GM23248 (cell line): Measurements from ENCODE around the gene NAA40. TPM values are rescaled to one million over a fixed set of nuclear protein-coding genes. Genes with fewer than 3 reads are reported as not detected.

Experiments
- DNase-seq: peaks from one replicate; pipeline ENCODE4 v3.0.0-alpha.2; 2015
- H2AFZ ChIP-seq: fragments of 200-600 bp; sonication (generic); 2 replicates; pipeline ENCODE4 v1.6.1; 2016; ENCODE audit warnings: antibody characterized with exemption
- H3F3A ChIP-seq: fragments of 200-600 bp; sonication (generic); 2 replicates; pipeline ENCODE4 v1.6.1; 2016; ENCODE audit warnings: mild to moderate bottlenecking, antibody characterized with exemption, mixed run types; ENCODE audit not compliant: insufficient read depth
- H3K27ac ChIP-seq: fragments of 200-600 bp; sonication (generic); 2 replicates; pipeline ENCODE4 v1.5.1; 2016; ENCODE audit warnings: mild to moderate bottlenecking
- H3K27me3 ChIP-seq: fragments of 200-600 bp; sonication (generic); replicated peaks from 2 replicates; pipeline ENCODE4 v1.6.1; 2016; ENCODE audit warnings: mild to moderate bottlenecking; ENCODE audit not compliant: insufficient read depth
- H3K36me3 ChIP-seq: fragments of 200-600 bp; sonication (generic); 2 replicates; pipeline ENCODE4 v1.6.1; 2016; ENCODE audit warnings: low read depth, mild to moderate bottlenecking
- H3K4me1 ChIP-seq: fragments of 200-600 bp; sonication (generic); 2 replicates; pipeline ENCODE4 v1.6.1; 2016; ENCODE audit warnings: mild to moderate bottlenecking; ENCODE audit not compliant: insufficient read depth
- H3K4me2 ChIP-seq: fragments of 200-600 bp; sonication (generic); one replicate; pipeline ENCODE4 v1.6.1; 2016; ENCODE audit warnings: mild to moderate bottlenecking; ENCODE audit not compliant: unreplicated experiment
- H3K4me3 ChIP-seq: fragments of 200-600 bp; sonication (generic); 2 replicates; pipeline ENCODE4 v1.5.1; 2016; ENCODE audit warnings: mild to moderate bottlenecking
- H3K79me2 ChIP-seq: fragments of 200-600 bp; sonication (generic); 2 replicates; pipeline ENCODE4 v1.6.1; 2016; ENCODE audit warnings: mild to moderate bottlenecking; ENCODE audit not compliant: insufficient read depth
- H3K9ac ChIP-seq: fragments of 200-600 bp; sonication (generic); 2 replicates; pipeline ENCODE4 v1.6.1; 2016; ENCODE audit warnings: mild to moderate bottlenecking
- H3K9me2 ChIP-seq: fragments of 200-600 bp; sonication (generic); 2 replicates; pipeline ENCODE4 v1.6.1; 2016; ENCODE audit warnings: mixed run types, mild to moderate bottlenecking, moderate library complexity; ENCODE audit not compliant: insufficient read depth
- H3K9me3 ChIP-seq: fragments of 200-600 bp; sonication (generic); one replicate; pipeline ENCODE4 v1.6.1; 2017; ENCODE audit warnings: low read depth
- H4K20me1 ChIP-seq: fragments of 200-600 bp; sonication (generic); 2 replicates; pipeline ENCODE4 v1.6.0; 2016; ENCODE audit not compliant: insufficient read depth
- EZH2 ChIP-seq: fragments of 200-600 bp; sonication (generic); IDR thresholded peaks from 2 replicates; pipeline ENCODE4 v1.6.1; 2018; ENCODE audit warnings: antibody characterized with exemption, mild to moderate bottlenecking; ENCODE audit not compliant: insufficient read depth, poor library complexity, severe bottlenecking
- EZH2phosphoT487 ChIP-seq: fragments of 200-600 bp; sonication (generic); IDR thresholded peaks from 2 replicates; pipeline ENCODE4 v1.6.1; 2018; ENCODE audit warnings: antibody characterized with exemption, moderate library complexity, mild to moderate bottlenecking, low read depth; ENCODE audit not compliant: insufficient read depth
- WGBS, 2 experiments: methylation state at CpG; one replicate each; pipeline ENCODE4 v1.1.6; 2015 to 2017; ENCODE audit warnings: low lambda C conversion rate in 2 of 2, low coverage in 1 of 2; ENCODE audit errors: missing lambda C conversion rate in 2 of 2; 5-methylcytosine and 5-hydroxymethylcytosine counted together
- in situ Hi-C: fragments of 300-500 bp; cut with MboI; formaldehyde crosslinking; loops from 2 replicates; pipeline ENCODE4 v1.15.0; 2020
- polyA plus RNA-seq: library from polyadenylated mRNA; unstranded; fragments of >200 nt; fragmentation: Nextera tagmentation; extraction: Ambion mirVana; gene quantifications from 2 replicates; pipeline ENCODE4 v1.2.1, GENCODE V29; 2016
- small RNA-seq: library from RNA; depleted of rRNA; stranded (forward); fragments of <200 nt; gene quantifications from one replicate; pipeline ENCODE3, GENCODE V24; 2014; ENCODE audit warnings: low read depth, low replicate concordance
- total RNA-seq: library from RNA; depleted of rRNA; stranded (reverse); fragments of >200 nt; shearing (Covaris generic); gene quantifications from 2 replicates; pipeline ENCODE4 v1.2.3, GENCODE V29; 2014; rRNA removed

Gene NAA40
- total and polyA plus RNA-seq, 2 experiments from 2014 or later: 11.7 to 12.0 TPM

DNA sequence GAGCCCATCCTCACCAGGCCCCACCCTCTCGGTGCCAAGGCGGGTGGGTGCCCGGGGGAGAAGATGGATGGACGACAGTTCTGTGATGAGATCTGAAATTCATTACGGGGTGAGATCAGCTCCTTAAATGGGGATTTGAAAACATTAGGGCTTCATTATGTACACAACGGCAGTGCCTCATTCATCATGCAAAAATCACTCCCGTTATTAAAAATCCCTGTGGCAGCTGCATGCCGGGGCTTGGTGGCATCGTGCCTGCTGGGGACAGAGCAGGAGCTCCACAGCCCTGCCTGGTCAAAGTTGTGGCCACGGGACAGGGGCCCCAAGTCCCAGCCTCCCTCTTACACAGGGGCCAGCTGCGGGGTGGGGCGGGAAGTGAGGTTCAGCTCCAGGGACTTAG, 67.6 kb downstream of the NAA40 start:
- Histone ChIP-seq H3K79me2 (no peaks in the 10 kb centered on the region), H3K4me3 (no peak overlapping the region), H3K9me3 (no peaks in the 10 kb centered on the region), H3K4me1 (peaks cover 4% of the 10 kb centered on the region; the same call in 1 of the 2 replicates), H3F3A (0 out of 2 replicates have a peak, but pooled peaks cover 5% of the 10 kb centered on the region), H3K36me3 (no peaks in the 10 kb centered on the region), H3K4me2 (no peak overlapping the region), H3K9me2 (no peaks in the 10 kb centered on the region), H2AFZ (no peak overlapping the region), H3K9ac (no peak overlapping the region), H3K27me3 (no peaks in the 10 kb centered on the region), H3K27ac (no peak overlapping the region), H4K20me1 (no peaks in the 10 kb centered on the region)
- DNase-seq: no peak
- in situ Hi-C loops: loop anchor here (10.0 kb wide), 1 partner anchor 138 kb away; no protein-coding TSS in a partner anchor
- TF ChIP-seq EZH2phosphoT487 (no peak), EZH2 (no peak)
- 40 to 41% methylated on average over 11 to 12 of the region's 12 CpGs for WGBS, 2 experiments

Small RNA genes within 50 kb of the gene (small RNA-seq; reads per million reads assigned to genes)
- not detected for gene RNU6-45P

Other genes with a start within 250 kb of the NAA40 start
- 16.6 and 23.0 TPM in 2 replicates for gene ZFTA, start 170.2 kb upstream of the NAA40 start, total RNA-seq
- gene ZFTA, start 170.2 kb upstream of the NAA40 start, polyA plus RNA-seq: 0.87 and 0.96 TPM in 2 replicates
- 10.6 and 15.3 TPM in 2 replicates for gene SPINDOC, start 125.5 kb upstream of the NAA40 start, total RNA-seq
- gene SPINDOC, start 125.5 kb upstream of the NAA40 start, polyA plus RNA-seq: 0.30 and 0.86 TPM in 2 replicates
- 14.8 and 15.8 TPM in 2 replicates for gene MARK2, start 99.9 kb upstream of the NAA40 start, total RNA-seq
- 8.6 and 8.9 TPM in 2 replicates for gene MARK2, start 99.9 kb upstream of the NAA40 start, polyA plus RNA-seq
- 0.89 and 1.8 TPM in 2 replicates for gene RCOR2, start 21.8 kb upstream of the NAA40 start, total RNA-seq
- 0.24 TPM in 1 of 2 replicates, not detected in the other for gene RCOR2, start 21.8 kb upstream of the NAA40 start, polyA plus RNA-seq
- gene COX8A, start 35.6 kb downstream of the NAA40 start, total RNA-seq: 358 and 388 TPM in 2 replicates
- 397 and 417 TPM in 2 replicates for gene COX8A, start 35.6 kb downstream of the NAA40 start, polyA plus RNA-seq
- 35.5 and 48.3 TPM in 2 replicates for gene OTUB1, start 47.4 kb downstream of the NAA40 start, total RNA-seq
- 123 and 130 TPM in 2 replicates for gene OTUB1, start 47.4 kb downstream of the NAA40 start, polyA plus RNA-seq
- 0.22 TPM in 1 of 2 replicates, not detected in the other for gene FLRT1, start 96.9 kb downstream of the NAA40 start, total RNA-seq
- gene FLRT1, start 96.9 kb downstream of the NAA40 start, polyA plus RNA-seq: 0.09 TPM in 1 of 2 replicates, not detected in the other
- gene MACROD1, start 227.1 kb downstream of the NAA40 start, total RNA-seq: 21.0 and 403 TPM in 2 replicates
- 18.6 and 21.2 TPM in 2 replicates for gene MACROD1, start 227.1 kb downstream of the NAA40 start, polyA plus RNA-seq
- 115 and 123 TPM in 2 replicates for gene STIP1, start 247.2 kb downstream of the NAA40 start, total RNA-seq
- gene STIP1, start 247.2 kb downstream of the NAA40 start, polyA plus RNA-seq: 128 and 132 TPM in 2 replicates